ENCODE measurements around the gene CNNM1.

GRCh38 chr10:99368646-99369045 lies 39.5 kb downstream of the CNNM1 start:
- TF ChIP-seq CTCF (IDR thresholded peaks at IDR 0.05), result no peak
- no peak for TF ChIP-seq POLR2A (IDR thresholded peaks at IDR 0.05)
